GM12878 (cell line): ENCODE measurements around the gene NYAP1. TPM values are rescaled to one million over a fixed set of nuclear protein-coding genes. Genes with fewer than 3 reads are reported as not detected.
"Not testable (repeated sequence)": the region's sequence is repeated elsewhere in the genome, so short reads cannot be mapped to it uniquely, and the experiment has no call there.

Experiments used
- ATAC-seq: fragments of 200-7000 bp; cut with Tn5 transposase; 3 replicates; pipeline ENCODE4 v1.9.1; 2020; ENCODE audit warnings: mild to moderate bottlenecking, moderate library complexity
- BruUV-seq: library from RNA; stranded (reverse); fragments of 400-500 nt; replicated peaks from 2 replicates; lab custom pipeline; 2021; lab: Mats Ljungman, UMichigan
- CTCF ChIA-PET: fragments of 300-600 bp; sonication (Branson Sonifier 250); formaldehyde crosslinking; extraction: SDS; loops from one replicate; lab custom pipeline; 2021; ENCODE audit warnings: inconsistent platforms; lab: Yijun Ruan, JAX
- POLR2A ChIA-PET: fragments of 350-600 bp; formaldehyde crosslinking; extraction: SDS; loops from one replicate; lab custom pipeline; 2021; ENCODE audit warnings: inconsistent platforms; lab: Charles Lee
- RAD21 ChIA-PET: fragments of 300-600 bp; sonication (Branson Sonifier 250); formaldehyde crosslinking; loops from one replicate; lab custom pipeline; 2023; ENCODE audit warnings: antibody characterized with exemption; ENCODE audit not compliant: unreplicated experiment; lab: Charles Lee
- SMC1A ChIA-PET: fragments of 300-600 bp; sonication (Branson Sonifier 250); formaldehyde crosslinking; loops from one replicate; lab custom pipeline; 2023; ENCODE audit not compliant: unreplicated experiment, uncharacterized antibody; lab: Charles Lee
- DNase-seq: peaks from one replicate; pipeline ENCODE4 v3.0.0-alpha.2; 2011; ENCODE audit warnings: low read depth, low spot score
- FAIRE-seq: peaks from 3 replicates; lab custom pipeline; 2011; peaks lifted over from hg19 to GRCh38; lab: Jason Lieb, UNC
- H2AFZ ChIP-seq: 2 replicates; pipeline ENCODE4 v1.6.0; 2011; ENCODE audit warnings: low read depth, low read length, control low read depth; ENCODE audit not compliant: control insufficient read depth
- H3K27ac ChIP-seq: 2 replicates; pipeline ENCODE4 v1.5.1; 2011; ENCODE audit warnings: control low read depth; ENCODE audit not compliant: control insufficient read depth, insufficient read depth
- H3K27me3 ChIP-seq, 2 experiments: replicated peaks in 1 of 2; 2 replicates each; pipeline versions ENCODE4 v1.6.0 to v1.6.1; 2011; ENCODE audit warnings: low read length in 1 of 2; ENCODE audit not compliant: control insufficient read depth in 2 of 2, insufficient read depth in 2 of 2
- H3K36me3 ChIP-seq, 2 experiments: 2 replicates each; pipeline ENCODE4 v1.5.1; 2011; ENCODE audit warnings: low read length in 1 of 2; ENCODE audit not compliant: control insufficient read depth in 2 of 2, insufficient read depth in 2 of 2
- H3K4me1 ChIP-seq: 2 replicates; pipeline ENCODE4 v1.6.1; 2011; ENCODE audit warnings: mild to moderate bottlenecking, low read length, moderate library complexity, mixed read lengths; ENCODE audit not compliant: control insufficient read depth, insufficient read depth
- H3K4me2 ChIP-seq: 2 replicates; pipeline ENCODE4 v1.6.0; 2011; ENCODE audit warnings: control low read depth; ENCODE audit not compliant: control insufficient read depth, insufficient read depth
- H3K4me3 ChIP-seq: fragments of 200-600 bp; sonication (generic); 2 replicates; pipeline ENCODE4 v1.5.1; 2016
- H3K79me2 ChIP-seq: 2 replicates; pipeline ENCODE4 v1.6.0; 2011; ENCODE audit warnings: low read length; ENCODE audit not compliant: control insufficient read depth, insufficient read depth
- H3K9ac ChIP-seq: 2 replicates; pipeline ENCODE4 v1.8.0; 2011; ENCODE audit warnings: low read length, control low read depth, mixed read lengths; ENCODE audit not compliant: control insufficient read depth, insufficient read depth
- H3K9me3 ChIP-seq: replicated peaks from 3 replicates; pipeline ENCODE4 v1.5.1; 2011; ENCODE audit warnings: mild to moderate bottlenecking, low read length; ENCODE audit not compliant: control insufficient read depth, insufficient read depth
- H4K20me1 ChIP-seq: 2 replicates; pipeline ENCODE4 v1.6.0; 2011; ENCODE audit not compliant: control insufficient read depth, insufficient read depth
- WGBS: methylation state at CpG from one replicate; pipeline ENCODE4 v1.1.6; 2016; ENCODE audit warnings: low lambda C conversion rate; ENCODE audit not compliant: insufficient replicate concordance, insufficient coverage; ENCODE audit errors: missing lambda C conversion rate; 5-methylcytosine and 5-hydroxymethylcytosine counted together
- in situ Hi-C: fragments of 300-500 bp; cut with MboI; formaldehyde crosslinking; loops from 9 replicates; pipeline ENCODE4 v1.14.3; 2018; ENCODE audit warnings: mixed read lengths
- intact Hi-C: fragments of 100-400 bp; cut with micrococcal nuclease; formaldehyde crosslinking; loops from one replicate; pipeline ENCODE4 v1.14.2; 2022; ENCODE audit not compliant: unreplicated experiment
- polyA plus RNA-seq, 11 experiments: library from polyadenylated mRNA; depleted of rRNA in 4 of 11; unstranded in 6 of 11; stranded (reverse) in 5 of 11; fragments of >200 nt; fragmentation: Nextera tagmentation in 4 of 11; fragmentation: Illumina TruSeq in 1 of 11; extraction: Ambion mirVana in 4 of 11; extraction: Trizol in 1 of 11; gene quantifications; 1 replicate in 1 of 11; 2 replicates in 10 of 11; pipeline versions ENCODE4 v1.2.1 to v1.2.3, GENCODE V29; 2011 to 2016; ENCODE audit warnings: inconsistent platforms in 2 of 11, missing spikeins in 2 of 11, low read depth in 1 of 11
- total RNA-seq, 4 experiments: library from RNA; depleted of rRNA in 3 of 4; stranded (reverse); fragments of >200 nt in 3 of 4; fragmentation: Illumina TruSeq in 1 of 4; extraction: Trizol in 1 of 4; gene quantifications; 2 replicates each; pipeline versions ENCODE4 v1.2.1 to v1.2.3, GENCODE V29; 2013 to 2021

NYAP1 gene
- total and polyA plus RNA-seq, 10 of the 15 experiments (the other 5 are each of a cell fraction or from before 2014, with no cell fraction given), result 0.04 to 0.28 (median 0.11) TPM; not detected in 6

DNA sequence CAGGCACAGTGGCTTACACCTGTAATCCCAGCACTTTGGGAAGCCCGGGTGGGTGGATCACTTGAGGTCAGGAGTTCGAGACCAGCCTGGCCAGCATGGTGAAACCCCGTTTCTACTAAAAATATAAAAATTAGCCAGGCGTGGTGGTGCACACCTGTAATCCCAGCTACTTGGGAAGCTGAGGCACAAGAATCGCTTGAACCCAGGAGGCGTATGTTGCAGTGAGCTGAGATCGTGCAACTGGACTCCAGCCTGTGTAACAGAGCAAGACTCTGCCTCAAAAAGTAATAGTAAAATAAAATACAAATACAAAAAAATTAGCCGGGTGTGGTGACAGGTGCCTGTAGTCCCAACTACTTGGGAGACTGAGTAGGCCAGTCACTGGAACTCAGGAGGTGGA lies 45.0 kb upstream of the NYAP1 start:
- SMC1A ChIA-PET, H4K20me1 ChIP-seq, H3K27me3 ChIP-seq, H3K4me2 ChIP-seq, RAD21 ChIA-PET, DNase-seq, H3K36me3 ChIP-seq, in situ Hi-C loops, H3K9me3 ChIP-seq, CTCF ChIA-PET, FAIRE-seq, H3K9ac ChIP-seq, H2AFZ ChIP-seq, ATAC-seq, BruUV-seq, H3K27ac ChIP-seq, H3K4me3 ChIP-seq, intact Hi-C loops: not testable (repeated sequence)
- Histone ChIP-seq H3K79me2 (peaks cover 22% of the 10 kb centered on the region), H3K4me1 (peaks cover 11% of the 10 kb centered on the region)
- POLR2A ChIA-PET, result interaction anchor here (1.1 to 2.6 kb wide), 3 partner anchors 10 to 73 kb away, joined by 4 to 18 read pairs (median 8); partner anchors contain the start of gene ZCWPW1
- WGBS, result 77% methylated on average over 8 of the region's 8 CpGs

DNA sequence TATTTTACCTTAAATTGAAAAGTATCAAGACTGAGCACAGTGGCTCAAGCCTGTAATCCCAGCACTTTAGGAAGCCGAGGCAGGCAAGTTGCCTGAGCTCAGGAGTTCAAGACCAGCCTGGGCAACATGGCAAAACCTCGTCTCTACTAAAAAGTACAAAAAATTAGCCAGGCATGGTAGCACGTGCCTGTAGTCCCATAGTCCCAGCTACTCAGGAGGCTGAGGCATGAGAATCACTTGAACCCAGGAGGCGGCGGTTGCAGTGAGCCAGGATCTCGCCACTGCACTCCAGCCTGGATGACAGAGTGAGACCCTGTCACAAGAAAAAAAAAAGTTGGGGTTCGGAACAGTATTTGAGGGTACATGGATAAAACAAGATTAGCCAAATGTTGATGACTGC lies 44.5 kb upstream of the NYAP1 start:
- DNase-seq, H3K4me3 ChIP-seq, SMC1A ChIA-PET, H3K9me3 ChIP-seq, intact Hi-C loops, H3K4me1 ChIP-seq, FAIRE-seq, BruUV-seq, H3K27ac ChIP-seq, in situ Hi-C loops, RAD21 ChIA-PET, H3K4me2 ChIP-seq, H4K20me1 ChIP-seq, ATAC-seq, H3K27me3 ChIP-seq, H3K36me3 ChIP-seq, H3K9ac ChIP-seq, CTCF ChIA-PET, H2AFZ ChIP-seq: not testable (repeated sequence)
- peaks cover 21% of the 10 kb centered on the region for H3K79me2 ChIP-seq
- WGBS, result 78% methylated on average over 7 of the region's 7 CpGs
- POLR2A ChIA-PET, result interaction anchor here (1.6 kb wide), 1 partner anchor 74 kb away, joined by 8 read pairs; no protein-coding TSS in a partner anchor
